Stimulated activated CD8-positive, alpha-beta memory T cell treated with anti-CD3 and anti-CD28 coated beads, Interleukin-4, amount 100 ng/mL, for 48 hours (primary cell): ENCODE data around the gene COBL.

Experiments used
- DNase-seq: peaks from one replicate; pipeline ENCODE4 v3.0.0-alpha.2; 2020

The COBL gene

GRCh38 chr7:51034521-51035264, 281.9 kb downstream of the COBL start:
- no peak for DNase-seq

DNA sequence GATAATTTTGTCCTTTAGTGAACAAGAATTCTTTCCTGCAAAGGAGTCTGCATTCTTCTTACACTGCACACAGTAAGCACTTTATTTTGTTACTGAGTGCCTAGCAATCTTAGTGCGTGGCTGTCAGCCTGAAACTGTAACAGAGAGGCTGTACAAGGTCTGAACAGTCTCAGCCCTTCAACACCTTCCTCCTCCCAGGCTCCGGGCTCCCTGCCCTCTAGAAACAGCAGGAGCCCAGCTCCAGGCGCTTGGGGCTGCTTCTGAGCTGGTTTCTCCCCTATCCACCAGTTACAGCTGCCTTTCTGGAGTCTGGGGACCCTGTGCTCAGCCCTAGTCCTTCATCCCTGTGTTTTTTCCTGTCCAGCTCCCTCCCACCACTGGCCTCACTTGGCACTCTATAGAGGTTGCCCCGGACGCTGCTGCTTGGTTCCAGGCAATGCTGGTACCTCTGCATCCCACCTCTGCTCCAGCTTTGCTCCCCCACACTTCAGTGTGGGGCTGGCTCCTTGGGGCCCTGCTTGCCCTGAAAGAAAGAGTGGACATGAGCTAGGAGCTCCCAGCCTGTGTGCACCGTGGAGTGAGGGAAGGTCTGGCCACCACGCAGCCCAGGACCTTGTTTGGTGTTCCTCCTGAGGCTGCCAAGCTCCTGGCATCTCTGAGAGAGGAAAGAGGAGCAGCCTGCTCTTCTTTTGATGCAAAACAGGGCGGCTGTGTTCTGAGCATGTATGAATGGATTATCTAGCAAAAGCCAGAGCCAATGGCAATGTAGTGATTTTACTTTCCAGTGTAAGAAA, 282.7 kb downstream of the COBL start:
- DNase-seq, result no peak

DNA sequence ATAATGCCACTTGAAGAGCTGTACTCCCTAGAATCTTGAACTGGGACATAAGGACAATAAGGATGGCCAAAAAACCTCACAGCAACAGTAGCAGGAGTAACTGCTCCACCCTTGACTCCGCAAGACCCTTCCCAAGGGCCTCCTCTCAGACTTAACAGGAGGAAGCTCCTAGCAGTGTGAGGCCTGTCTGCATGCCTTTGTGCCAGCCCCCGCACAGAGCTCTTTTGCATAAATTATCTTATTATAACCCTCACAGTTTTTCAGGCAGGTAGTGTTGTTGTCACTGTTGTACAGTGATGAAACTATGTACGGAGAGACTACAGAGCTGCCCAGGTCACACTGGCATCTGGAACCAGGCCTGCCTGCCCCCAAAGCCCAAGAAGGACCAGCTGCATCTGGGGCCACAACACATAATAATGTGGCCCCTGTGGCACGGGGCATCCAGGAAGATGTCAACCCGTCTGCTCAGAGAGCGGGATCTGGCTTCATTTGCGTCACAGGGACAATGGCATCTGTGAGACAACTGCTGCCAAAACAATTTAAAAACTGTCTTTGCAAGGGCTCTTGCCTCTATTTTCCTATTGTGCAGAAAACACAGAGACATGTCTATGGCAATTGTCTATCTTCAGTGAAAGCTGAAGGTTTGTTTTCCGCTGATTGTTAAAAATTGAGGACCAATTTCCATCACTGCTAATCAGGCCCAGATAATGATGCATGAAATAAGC, 284.7 kb downstream of the COBL start:
- DNase-seq, result no peak

GRCh38 chr7:51031216-51031615, 285.4 kb downstream of the COBL start:
- DNase-seq, result no peak

- DNase-seq, result no peak
Observed at GRCh38 chr7:51029701-51030191, 286.9 kb downstream of the COBL start.

DNA sequence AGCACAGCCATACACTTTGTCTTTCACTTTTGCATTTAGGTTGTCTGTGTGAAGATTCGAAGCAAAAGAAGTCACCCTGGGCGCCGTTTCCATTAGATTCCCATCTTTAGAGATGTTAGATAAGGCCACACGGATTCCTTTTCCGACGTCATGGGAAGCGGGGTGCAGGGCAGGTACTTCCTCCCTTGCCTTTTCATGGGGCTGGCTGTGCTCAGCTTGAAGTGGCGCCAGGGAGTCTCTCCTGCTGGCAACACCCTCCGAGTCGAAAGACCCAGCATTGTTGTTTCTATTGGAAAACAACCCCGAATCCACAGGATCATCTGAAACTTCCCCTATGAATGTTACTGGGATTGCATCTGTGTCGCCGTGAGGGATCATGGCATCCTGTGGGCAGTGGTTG, 287.5 kb downstream of the COBL start:
- no peak for DNase-seq

DNA sequence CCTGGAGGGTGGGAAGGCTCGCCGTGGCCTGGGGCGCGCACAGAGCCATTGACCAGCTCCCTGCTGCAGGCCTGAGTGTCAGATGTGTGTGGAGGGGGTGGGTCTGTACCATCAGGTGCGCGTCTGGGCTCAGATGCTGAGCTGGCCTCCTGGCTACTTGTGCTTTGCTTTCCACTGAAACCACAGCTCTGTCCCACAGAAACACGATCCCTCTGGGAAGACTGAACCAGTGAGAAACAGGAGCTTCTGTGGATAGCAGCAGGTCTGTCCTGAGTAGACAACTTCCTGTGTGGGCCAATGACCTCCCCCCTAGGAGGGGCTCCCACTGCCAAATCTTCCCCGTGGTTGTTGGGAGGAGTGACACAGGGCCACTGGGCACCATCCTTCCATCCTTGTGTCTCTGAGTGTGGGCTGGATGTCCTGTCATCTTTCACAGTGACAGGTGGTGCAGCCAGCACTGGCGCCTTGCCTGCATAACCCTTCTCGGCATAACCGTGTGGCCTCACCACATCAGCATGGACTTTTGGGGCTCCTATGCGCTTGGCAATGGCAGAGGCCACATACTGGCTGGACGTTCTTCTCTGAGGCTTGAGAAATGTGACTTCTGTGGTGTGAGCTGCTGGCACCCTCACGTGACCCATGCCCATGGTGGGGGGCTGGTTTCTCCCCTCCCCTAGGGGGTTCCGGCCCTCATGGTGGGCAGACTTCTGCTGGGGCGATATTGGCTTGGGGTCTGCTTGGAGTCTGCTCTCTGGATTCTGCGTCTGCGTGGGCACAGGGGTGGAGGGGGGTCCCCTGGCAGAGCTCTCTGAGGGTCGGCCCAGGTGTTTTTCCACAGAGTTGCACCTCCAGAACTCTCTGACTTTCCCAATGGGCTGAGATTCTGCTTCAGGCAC, 288.4 kb downstream of the COBL start:
- DNase-seq, result no peak

DNA sequence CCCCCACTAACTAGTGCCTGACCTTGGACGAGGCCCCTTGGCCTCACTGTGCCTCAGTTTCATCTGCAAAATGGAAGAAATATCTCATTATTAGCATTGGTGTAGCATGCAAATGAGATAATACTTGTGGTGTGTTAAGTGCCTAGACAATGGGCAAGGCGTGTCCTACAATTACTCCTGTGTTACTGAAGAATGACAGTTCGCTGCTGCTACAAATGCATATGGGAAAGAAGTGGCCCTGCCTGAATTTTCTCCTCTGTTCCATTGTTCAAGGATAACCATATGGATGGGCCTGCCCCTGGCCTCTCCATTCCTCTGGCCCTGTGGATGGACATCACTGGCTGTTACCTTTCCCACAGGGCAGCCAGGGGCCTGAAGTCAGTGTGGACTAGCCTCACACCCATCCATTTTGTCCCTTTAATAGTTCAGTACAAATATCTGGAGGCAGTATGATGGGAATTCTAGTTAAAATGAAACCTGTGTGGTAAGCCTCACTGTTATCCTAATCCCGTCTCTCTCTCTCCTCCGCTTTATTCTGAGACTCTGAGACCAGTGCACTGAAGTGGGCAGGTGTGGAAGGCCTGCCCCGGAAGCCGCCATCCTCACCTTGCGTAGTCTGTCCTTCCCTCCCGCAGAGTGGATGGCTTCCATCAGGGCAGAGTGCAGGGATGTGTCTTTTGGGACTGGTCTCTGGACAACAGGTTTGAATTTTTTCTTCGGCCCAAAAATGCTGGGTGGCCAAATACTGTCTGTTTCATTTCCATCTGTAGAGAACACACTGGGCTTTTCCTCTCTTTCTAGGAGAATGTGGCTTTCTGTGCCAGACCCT, 289.3 kb downstream of the COBL start:
- DNase-seq, result no peak

DNA sequence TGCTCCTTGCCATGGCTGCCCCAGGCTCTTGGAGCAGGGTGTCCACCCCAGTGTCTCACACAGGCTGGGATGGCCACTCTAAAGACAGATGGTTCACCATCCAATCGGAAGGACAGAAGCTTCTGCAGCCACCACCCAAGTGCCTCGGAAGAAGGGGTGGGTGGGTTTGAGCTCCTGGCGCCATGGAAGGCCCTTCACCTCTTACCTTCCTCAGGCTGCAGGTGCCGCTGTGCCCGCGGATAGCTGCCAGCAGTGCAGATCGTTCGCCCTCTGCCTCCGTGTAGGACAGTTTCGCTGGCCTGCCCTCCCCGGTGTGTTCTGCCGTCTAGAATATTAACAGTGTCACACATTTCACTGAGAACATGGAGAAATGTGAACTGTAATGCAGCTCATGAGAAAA, 290.3 kb downstream of the COBL start:
- no peak for DNase-seq

DNA sequence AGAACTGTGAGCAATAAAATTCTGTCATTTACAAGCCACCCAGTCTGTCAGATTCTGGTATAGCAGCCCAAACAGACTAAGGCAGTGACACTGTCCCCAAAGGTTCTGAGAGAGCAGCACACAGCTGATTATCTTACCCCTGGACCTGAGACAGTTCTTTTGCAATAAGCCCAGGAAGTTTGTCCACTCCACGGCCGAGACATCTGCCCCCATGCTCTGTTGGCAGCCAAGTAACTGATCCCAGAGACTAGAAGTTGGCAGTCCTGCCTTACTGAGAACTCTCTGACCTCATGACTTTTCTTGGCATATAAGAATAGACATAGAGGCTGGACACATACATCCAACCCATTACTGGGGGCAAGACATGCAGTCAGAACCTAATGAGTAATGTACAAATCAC, 290.9 kb downstream of the COBL start:
- no peak for DNase-seq

DNA sequence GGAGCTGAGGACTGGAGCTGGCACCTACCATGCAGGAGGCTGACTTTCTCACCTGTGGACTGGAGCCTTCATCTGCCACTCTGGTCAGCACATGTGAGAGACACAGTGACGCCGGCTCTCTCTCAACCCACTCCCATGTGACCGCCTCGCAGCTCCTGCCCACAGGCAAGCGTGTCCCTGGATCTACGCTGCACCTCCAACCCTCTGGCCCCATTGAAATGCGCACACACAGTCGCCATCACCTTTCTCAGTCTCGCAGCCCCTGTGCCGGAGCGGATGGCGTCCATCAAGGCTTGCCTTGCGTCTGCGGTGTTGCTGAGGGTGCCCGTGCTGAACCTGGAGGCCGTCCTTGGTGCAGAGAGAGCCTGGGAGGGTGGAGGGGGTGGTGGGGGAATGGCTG, 291.7 kb downstream of the COBL start:
- no peak for DNase-seq

DNA sequence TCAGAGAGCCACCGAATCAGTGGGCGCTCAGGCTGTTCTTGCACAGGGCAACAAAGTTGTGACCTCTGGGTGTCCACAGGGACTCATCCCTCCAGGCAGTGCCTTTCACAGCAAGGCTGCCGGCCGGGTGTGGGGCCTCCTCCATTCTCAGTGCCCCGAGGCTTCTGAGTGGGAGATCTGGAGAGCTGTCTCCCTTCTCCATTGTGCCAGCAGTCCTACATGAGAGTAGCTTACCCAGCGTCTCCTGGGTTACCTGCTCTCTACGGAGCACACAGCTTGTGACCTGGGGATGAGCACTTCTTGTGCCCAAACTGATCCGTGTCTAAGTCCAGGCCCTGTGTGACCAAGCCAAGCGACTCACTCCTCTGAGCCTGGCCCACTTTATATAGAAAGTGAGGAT, 293.1 kb downstream of the COBL start:
- no peak for DNase-seq

- DNase-seq, result no peak
Observed at GRCh38 chr7:51022821-51023220, 293.8 kb downstream of the COBL start.

GRCh38 chr7:51021906-51022570, 294.6 kb downstream of the COBL start:
- DNase-seq, result no peak

DNA sequence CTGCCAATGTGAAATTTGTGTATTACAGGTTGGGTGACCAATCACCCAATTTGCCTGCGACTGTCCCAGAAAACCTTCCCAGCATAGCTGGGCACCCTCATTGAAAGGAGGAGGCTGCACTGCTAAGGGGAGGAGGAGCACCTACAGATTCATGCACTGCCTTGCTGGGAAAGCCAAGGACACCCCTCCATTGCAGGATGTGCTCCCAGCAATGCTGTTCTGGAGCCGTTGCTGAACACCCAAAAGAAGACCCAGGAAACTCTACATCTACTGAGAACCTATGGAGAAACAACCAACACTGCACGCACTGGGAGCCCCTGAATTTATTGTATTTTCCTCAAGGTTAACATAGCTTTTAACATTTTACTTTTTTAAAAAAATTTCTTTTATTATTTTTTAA, 295.7 kb downstream of the COBL start:
- DNase-seq, result no peak

- no peak for DNase-seq
Observed at GRCh38 chr7:51019891-51020870, 296.4 kb downstream of the COBL start.

DNA sequence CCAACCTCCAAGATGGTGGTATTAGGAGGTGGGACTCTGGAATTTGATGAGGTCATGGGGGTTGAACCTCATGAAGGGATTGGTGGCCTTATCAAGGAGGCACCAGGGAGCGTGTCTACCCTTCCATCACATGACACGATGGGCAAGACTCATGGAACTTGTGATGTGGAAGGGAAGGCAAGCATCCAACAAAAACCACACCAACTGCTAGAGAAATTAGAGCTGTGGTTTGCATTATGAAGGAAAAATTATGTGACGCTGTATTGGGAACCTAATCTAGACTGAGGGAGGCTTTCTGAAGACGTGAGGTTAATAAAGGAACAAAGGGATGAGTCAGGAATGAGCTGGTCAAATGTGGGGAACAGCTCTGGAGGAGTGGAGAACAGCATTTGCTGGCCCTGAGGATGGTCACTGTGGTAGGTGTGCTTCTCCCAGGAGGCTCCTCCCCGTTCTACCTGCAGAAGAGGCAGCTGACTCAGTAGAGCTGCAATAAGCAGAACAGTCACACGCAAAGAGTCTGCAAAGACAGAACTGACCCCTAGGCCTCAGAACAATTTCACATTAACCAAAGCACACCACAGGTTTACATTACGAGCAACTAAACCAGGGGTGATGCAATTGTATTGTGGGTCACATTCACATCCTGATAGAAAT, 297.3 kb downstream of the COBL start:
- no peak for DNase-seq

DNA sequence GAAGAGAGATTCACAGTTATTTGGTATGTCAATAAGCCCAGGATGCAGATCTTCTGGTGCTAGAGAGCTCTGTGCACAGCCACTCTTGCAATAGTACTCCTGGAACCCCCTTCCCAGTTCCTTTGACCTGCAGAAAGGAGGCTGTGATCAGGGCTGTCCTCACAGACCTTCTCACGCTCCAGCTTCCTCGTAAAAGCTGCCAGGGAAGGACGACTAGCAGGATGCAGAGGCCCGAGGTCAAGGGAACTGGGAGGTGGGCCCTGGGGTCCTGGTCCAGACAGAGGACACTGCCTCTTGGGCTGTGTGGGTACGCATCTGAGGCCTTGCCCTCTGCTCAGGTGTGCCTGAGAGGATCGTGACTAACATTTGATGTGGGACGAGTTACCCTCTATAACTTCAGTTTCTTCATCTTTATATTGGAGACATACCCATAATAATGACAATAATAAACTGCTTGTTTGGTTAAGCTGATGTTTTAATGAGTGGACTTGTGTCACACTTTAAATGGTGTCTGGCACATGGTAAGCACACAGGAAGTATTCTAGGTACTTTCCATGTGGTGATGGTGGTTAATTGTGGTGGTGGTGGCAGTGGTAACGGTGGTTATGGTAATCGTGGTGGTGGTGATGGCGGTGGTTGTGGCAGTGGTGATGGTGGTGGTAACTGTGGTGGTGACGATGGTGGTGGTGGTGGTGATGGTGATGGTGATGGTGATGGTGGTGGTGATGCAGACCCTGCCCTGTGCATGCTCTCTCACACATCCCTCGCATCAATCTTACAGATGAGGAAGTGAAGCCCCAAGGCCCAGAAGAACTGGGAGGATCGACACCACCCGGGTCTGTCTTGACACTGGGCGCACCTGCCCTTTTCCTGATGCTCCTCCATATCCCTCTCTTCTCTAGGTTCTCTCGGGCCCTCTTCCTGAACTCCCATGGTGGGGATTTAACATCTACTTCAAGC, 298.8 kb downstream of the COBL start:
- DNase-seq, result no peak
